ENCODE results near the gene COL4A3.

COL4A3 gene

DNA sequence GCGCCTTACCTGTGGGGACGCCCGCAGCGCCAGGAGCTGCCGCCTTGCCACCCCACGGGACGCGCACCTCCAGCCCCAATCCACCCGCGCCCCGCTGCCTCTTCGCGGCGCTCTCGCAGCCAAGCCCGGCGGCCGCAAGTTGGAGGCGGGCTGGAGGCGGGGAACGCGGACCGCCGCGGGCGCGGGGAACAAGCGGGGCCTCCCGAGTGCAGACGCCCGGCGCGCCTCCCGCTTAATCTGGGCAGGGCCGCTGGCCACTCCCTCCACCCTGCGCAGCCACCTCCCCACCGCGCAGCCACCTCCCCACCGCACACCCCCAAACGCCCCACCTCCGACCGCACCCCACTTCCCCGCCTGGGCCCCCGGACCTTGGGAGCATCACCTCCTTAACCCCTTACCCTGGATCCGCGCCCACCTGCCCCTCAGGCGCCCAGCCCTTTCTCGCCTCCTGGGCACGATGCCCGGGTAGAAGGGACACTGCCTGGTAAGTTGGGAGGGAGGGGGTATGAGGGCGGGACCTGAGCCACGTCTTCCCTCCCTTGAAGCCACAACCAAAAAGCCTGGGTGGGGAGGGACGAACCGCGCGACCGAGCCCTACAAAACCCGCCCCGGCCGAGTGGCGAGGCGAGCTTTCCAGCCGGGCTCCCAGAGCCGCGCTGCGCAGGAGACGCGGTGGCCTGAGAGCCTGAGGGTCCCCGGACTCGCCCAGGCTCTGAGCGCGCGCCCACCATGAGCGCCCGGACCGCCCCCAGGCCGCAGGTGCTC is at the start of gene COL4A3, which contains the start of gene COL4A4:
Gene COL4A3 (plus strand): TSS at position 627 of the 765 bp plus-strand sequence. CDS start 103 bp downstream, at position 730.
Gene COL4A4 (minus strand): TSS at position 208 of the 765 bp plus-strand sequence. CDS start 16,722 bp downstream, outside the sequence.
- peak; percentile 53 for DNase-seq

DNA sequence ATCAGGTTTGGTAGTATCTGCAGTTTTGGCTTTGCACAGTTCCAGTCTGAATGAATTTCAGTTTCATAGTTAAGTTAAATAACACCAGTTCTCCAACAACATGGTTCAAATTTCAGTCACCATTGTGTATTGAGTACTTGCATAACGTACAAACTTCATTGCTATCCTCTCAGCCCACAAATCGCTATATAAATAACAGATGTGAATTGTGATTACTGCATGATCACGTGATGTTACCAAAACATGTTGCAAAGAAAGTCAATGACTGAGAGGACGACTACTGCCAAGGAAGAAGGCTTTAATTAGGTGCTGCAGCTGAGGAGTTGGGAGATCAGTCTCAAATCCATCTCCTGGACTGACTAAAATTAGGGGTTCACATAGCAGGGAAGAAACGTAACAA is 48.7 kb upstream of the COL4A3 start:
- no peak for DNase-seq

DNA sequence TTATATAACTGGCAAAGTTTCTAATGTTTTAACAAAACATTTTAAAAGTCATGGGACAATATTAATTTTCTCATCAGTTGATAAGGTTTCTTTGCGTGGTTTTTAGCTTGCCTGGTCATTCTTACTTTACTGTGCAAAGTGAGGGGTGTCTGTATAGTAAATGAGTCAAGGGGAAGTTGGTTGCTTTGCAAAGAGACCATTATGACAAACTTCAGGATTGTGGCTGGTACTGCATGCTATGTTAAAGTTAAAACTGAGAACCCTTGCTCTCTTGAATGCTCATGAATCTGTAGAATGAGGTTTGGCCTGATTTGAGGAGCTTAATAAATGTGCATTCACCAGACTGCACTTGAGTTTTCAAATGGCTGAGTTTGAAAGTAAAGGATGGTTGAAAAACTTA is 47.4 kb upstream of the COL4A3 start:
- no peak for DNase-seq

DNA sequence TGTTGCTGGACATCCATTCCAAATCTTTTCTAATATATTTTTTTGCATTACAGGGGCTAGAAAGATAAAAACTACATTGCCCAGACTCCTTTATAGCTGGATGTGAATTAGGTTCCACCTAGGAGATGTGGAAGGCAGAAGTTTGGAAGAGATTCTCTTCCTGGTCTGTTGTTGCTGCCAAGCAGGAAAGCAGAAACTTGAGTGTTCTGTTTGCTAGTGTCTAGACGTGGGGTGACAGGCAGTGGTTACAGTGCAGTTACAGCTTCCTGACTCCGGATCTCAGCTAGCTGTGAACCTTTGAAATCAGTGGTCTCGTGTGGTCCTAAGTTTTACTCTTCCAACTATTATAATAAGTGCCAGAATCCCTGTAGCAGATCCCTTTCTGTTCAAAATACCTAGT is 46.6 kb upstream of the COL4A3 start:
- no peak for DNase-seq

DNA sequence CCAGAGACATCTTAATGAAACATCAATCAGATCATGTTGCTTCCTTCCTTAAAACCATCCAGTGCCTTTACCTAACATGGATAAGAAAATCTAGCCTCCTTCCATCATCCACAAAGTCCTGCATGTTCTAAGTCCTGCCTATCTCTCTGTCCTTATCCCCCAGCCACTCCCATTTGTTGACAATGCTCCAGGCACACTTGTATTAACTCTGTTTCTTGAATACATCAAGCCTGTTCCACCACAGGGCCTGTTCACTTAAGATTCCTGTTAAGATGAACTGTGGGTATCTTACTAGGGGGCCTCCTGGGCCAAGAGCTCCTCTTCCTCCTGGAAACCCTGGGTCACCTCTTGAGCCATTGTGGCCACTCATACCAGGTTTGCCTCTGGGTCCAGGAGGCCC is 46.1 kb upstream of the COL4A3 start:
- no peak for DNase-seq

DNA sequence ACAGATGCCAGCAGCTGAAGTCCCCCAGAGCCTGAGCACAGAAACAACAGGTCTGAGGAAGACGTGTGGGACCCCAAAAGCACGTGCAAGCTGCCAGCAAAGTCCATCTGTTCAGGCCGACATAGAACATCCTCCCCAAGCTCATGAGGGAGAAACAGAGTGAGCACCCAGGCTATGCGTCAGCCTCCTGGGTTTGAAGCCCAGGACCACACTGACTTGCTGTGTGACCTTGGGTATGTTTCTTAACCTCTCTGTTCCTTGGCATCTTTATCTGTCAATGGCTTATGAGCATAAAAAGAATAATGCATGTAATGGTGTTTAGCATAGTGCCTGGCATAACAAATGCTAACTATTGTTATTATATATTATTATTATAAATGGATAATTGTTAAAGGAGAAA is 40.7 kb upstream of the COL4A3 start:
- DNase-seq, result no peak

DNA sequence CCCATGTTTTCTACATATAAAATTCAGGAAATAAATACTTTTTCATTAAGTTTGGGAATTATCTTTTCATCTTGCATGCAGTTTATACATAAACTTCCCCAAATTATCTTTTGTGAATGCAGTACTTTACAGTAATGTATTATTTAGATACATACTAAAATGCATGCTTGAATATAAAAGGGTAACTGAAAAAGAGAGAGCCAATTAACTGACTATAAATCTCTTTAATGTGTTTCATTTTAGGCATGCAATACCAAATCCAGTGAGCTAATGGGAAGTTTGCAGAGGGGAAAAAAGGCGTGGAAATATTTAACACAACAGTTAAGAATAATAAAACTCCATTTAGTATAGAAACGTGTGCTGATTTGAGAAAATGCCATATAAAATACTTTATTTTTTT is 39.6 kb upstream of the COL4A3 start:
- no peak for DNase-seq

DNA sequence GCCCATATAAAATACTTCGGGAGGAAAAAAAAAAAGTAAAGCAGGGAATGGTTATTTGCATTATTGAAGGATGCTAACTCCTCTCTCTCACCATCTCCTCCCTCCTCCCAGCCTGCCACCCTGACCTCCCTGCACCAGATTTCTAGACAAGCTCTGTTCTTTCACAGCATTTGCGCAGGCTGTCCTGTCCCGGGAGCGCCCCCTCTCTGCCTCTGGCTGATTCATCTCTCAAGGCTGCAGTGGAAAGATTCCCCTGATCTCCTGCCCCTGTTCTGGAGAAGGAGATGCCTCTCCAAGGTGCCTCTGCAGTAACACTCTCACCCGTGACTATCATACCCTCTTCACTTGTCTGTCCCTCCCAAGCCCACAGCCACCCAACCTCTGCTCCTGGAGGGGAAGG is 38.9 kb upstream of the COL4A3 start:
- DNase-seq, result no peak

DNA sequence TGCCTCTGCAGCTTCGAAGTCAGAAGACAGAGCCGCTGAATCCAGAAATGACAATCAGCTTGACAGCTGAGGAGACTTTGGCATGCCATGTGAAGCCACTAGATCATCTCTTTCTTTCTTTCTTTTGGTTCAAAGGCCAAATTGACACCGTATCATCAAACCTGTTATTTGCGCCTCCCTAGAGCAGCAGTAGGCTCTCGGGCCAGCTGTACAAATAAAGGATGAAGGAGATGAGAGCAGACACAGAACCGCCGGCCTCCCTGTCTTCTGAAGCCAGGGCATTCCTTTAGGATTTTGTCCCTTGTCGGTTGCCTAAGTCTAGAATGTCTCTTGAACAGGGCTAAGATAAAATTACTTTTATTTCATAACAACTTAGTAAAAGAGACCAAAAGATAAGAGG is 37.2 kb upstream of the COL4A3 start:
- DNase-seq, result no peak

DNA sequence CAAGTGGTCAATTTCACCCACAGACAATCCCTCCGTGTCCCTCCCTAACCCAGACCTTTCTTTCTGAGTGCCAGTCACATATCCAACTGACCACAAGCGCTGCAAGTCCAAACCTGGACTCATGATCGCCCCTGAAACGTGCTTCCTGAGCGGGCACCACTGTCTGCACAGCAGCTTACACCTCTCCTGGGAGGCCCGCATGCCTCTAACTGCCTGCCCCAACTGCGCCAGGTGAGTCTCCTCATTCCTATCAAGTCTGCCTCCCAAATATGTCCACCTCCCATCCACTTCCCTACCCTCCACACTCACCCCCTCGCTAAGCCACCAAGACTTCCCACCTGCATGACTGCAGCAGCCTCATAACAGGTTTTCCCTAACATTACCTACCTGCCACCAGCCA is 33.8 kb upstream of the COL4A3 start:
- DNase-seq, result no peak

DNA sequence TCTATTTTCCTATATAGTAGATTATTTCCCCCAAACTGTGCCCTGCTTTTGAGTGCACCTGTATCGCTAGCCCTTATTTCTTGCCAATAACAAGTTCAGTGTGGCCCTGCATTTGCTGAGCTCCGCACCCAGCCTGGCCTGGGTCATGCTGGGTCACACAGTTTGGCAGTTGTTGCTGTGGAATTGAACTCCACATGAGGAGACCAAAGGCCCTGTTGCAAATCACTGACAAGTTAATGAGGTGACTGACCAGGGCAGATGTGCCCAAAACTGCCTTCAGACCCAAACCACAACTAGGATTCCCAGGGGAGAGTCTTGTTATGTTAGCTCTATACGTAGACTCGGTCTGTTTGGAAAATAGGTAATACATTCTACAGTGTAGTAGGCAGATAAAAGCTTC is 31.4 kb upstream of the COL4A3 start:
- DNase-seq, result no peak

DNA sequence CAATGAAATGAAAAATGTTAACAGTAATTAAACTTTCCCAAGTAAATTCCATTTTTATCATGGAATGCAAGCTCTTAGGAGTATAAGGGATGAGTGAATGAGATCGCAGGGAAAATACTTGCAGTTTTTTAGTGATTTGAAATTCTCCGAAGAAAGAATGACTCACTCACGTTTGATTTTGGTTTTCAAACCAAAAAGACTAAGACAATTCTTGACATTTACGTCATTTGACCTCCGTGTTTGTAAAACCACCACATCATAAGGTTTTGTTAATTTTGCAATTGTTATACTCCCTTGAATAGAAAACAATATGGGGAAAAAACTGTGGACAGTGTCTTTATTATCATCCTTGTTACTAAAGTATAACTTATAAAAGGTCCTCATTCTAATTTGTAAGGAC is 29.8 kb upstream of the COL4A3 start:
- no peak for DNase-seq

DNA sequence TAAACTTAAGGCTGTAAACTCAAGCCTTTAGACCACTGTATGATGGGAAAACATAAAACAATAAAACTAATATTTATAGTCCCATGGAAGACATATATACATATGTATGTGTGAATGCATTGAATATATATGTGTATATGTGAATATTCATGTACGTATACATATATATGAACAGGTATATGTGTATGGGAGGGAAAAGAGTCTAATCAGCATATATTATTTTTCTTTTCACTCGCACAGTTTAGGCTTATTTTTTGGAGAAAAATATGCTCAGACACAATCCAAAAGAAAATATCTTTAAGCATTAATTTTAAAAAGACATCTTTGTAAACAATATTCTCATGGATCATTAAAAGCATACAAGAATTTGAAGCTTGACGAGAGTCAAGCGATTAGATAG is 23.1 kb upstream of the COL4A3 start:
- no peak for DNase-seq

DNA sequence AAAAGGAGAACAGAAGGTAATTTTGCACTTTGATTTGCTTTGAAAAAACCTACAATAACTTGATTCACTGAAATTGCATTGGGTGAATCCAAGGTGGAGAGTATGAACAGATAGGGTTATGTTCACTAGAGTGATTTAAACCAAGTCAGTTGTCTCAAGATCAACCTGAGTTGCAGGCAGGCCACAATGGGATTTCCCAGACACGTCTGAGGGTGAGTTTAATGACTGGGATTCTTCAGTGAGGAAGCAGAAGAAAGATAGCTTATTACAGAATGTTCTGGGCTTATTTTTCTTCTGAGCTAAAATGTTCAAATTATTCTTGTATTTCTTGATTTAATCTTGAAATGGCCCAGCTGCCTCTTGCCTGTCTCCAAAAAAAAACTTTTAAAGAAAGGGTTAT is 20.5 kb upstream of the COL4A3 start:
- DNase-seq, result no peak

DNA sequence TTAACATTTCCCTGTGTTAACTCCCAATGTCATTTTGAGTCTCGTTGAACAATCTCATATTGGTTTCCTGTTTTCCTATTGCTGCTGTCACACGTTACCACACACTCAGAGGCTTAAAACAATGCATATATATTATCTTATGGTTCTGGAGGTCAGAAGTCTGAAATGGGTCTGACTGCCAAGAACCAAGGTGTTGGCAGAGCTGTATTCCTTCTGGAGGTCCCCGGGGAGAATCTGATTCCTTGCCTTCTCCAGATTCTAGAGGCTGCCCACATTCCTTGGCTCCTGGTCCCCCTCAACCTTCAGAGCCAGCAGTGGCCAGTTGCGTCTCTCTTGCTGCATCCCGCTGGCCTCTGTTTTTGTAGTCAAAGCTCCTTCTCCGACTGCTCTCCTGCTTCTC is 18.0 kb upstream of the COL4A3 start:
- DNase-seq, result no peak

DNA sequence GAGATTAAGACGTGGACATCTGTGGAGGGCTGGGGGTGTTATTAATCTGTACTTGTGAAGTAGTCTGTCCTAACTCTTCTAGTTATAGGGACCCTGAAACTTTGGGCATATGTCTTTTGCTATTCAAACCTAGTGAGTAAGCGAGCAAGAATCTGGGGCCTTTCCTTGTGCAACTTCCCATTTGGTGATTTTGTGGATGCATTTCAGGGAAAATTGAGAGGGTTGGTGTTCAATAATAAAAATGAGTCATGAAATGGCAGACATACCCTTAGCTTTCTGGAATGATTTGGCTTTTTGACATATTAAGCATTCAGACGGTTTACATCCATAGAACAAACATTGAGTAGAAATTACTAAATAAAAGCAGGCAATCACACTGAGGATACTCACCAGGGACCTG is 17.4 kb upstream of the COL4A3 start:
- no peak for DNase-seq

DNA sequence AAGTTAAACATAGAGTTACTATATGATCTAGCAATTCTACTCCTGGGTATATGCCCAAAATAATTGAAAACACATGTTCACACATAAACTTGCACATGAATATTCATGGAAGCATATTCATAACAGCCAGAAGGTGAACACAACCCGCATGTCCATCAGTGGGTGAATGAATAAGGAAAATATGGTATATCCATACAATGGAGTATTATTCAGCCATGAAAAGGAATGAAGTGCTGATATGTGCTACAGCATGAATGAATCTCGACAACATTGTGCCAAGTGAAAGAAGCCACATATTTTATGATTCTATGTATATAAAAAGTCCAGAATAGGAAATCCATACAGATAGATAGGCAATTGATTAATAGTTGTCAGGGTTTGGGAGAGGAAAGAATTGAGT is 16.3 kb upstream of the COL4A3 start:
- DNase-seq, result no peak

DNA sequence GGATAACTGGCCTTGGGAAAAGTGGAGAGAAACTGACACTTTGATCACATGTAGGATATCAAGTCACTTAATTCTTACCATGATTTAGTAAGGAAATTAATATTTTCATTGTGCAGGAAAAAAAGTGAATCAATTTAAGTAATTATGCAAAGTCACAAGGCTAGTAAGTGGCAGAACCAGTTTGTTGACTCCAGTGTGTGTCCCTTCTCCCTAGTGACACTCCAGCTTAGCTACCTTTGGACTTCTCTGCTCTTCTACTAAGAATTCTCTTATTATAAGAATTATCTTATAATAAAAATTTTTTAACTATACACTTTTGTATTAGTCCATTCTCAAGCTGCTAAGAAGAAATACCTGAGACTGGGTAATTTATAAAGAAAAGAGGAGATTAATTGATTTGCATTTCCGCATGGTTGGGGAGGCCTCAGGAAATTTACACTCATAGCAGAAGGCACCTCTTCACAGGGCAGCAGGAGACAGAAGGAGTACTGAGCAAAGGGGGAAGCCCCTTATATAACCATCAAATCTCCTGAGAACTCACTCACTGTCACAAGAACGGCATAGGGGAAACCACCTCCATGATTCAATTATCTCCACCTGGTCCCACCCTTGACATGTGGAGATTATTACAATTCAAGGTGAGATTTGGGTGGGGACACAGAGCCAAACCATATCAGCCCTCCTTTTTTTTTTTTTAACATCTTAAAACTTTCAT is 14.0 kb upstream of the COL4A3 start:
- no peak for DNase-seq

DNA sequence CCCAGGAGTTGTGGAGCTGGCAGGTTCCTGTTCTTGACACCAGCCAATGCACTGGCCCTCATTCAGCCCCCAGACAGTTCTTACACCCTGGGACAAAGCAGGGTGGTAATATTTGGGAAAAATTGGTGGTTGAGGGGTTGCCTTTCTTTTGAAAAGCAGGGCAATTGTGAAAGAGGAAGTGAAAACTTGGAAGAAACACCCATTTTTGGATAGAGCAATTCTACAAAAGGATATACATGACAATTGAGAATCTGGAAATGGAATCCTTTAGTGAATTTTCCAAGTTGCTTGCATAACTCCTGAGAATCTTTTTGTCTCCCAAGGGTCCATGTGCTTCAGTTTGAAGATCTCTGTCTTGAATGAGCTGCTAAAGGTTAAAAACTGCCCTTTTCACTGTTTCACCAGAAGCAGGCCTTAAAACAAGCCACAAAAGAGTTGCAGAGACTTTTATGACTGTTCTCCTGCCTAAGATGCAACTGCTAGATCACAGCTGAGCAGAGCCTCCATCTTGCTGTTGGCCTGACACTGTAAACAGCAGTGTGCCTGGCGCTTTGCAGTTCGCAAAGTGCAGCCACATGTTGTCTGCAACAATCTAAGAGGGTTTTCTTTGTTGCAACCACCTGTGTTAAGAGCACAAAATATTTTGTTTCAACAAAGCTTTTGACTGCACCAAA is 12.2 kb upstream of the COL4A3 start:
- DNase-seq, result no peak

DNA sequence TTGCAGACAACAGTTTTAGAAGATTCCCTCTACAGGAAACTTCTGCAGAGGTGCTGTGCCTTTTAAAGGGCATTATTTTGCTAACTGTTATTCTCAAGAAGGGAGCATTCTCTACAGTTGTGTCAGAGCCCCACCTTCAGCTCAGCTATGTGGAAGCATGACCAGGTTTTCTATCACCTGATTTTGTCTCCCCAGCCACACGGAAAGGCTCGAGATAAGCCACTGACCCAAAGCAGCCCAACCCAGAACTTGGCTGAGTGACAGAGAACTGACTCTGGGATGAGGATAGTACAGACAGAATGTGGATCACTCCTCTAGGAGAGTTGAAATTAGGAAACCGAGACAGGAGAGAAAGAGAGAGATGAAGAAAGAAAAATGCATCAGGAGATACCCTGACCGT is 11.1 kb upstream of the COL4A3 start:
- no peak for DNase-seq

DNA sequence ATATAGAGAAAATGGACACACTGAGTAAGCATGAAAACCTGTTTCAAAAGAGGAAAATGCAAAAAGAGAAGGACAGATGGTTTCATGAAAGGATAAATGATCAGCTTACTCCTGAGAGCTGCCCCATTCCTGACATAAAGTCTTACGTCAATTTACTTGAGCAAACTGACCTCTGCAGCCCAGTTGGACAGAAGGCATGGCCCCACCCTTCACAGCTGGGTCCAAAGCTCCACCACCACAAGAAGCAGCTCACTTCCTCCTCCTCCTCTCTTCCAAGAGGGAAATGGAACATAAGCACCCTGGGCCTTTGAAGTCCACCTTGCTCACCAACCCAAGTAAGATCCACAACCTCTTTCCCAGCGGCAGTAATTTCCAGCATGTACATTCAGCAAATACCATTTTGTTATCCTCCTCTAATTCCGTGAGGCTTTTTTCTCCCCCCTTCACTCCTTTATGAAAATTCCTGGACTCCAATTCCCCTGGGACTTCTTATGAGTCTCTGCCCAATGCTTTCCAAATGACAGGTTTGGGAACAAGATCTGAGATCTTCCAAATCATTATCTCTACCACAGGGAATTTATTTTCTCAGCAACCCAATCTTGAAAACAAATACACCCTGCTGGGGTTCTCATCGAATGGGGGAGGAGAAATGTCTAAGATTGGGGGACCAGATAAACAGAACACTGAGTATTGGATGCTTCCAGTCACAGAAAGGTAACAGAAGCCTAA is 10.5 kb upstream of the COL4A3 start:
- DNase-seq, result no peak

DNA sequence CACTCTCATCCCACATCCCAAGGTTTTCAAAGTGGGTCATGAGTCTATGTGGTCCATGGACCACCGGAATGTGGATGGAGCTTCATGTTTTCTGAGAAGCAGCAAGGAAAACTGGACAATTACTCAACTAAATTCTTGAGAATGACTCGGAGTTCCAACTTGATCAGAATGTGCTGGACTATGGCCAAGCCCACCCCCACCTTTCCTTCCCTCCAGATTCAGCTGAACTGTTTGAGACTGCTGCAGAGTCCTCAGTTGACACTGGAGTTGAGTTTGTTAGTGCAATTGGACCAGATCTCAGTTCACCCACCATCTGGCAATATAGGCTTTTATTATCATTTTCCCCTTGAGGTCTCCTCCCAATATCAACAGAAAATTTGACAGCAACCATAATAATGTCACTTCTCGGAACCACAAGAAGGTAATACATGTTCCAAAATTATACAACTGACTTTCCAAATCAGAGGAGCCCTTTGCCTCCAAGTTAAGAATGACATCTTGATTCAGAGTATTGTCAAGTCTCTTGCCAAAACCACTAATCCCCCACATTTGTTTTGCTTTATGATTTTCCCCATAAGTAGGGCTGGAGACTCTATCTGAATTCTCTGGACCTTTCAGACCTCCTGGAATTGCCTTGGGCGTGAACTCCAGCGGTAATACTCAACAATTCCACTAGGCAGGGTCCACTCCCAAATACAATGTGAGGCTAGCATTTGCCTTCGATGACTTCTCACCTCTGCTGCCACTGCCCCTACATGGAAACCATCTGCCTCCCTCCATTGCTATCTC is 9.2 kb upstream of the COL4A3 start:
- no peak for DNase-seq

Measured in activated CD8-positive, alpha-beta memory T cell treated with anti-CD3 and anti-CD28 coated beads, Interleukin-2, amount 50 U/mL, for 48 hours (primary cell).